IMR-90 (cell line): Measurements from ENCODE around the gene CTAG1B. TPM values are rescaled to one million over a fixed set of nuclear protein-coding genes. Genes with fewer than 3 reads are reported as not detected.

Experiments used
- ATAC-seq: fragments of 200-7000 bp; cut with Tn5 transposase; 2 replicates; pipeline ENCODE4 v1.9.1; 2020; ENCODE audit warnings: low read depth, mild to moderate bottlenecking, moderate library complexity
- BruUV-seq: library from RNA; stranded (reverse); fragments of 400-500 nt; replicated peaks from 2 replicates; lab custom pipeline; 2021; lab: Mats Ljungman, UMichigan
- CTCF ChIA-PET: fragments of 300-600 bp; formaldehyde crosslinking; extraction: SDS; loops from one replicate; lab custom pipeline; 2021; ENCODE audit warnings: antibody characterized with exemption; lab: Yijun Ruan, JAX
- POLR2A ChIA-PET: fragments of 300-600 bp; sonication (Branson Sonifier 250); formaldehyde crosslinking; loops from one replicate; lab custom pipeline; 2022; ENCODE audit warnings: antibody characterized with exemption; ENCODE audit not compliant: unreplicated experiment; lab: Charles Lee
- DNase-seq: peaks from one replicate; pipeline ENCODE4 v3.0.0; 2013
- H2AFZ ChIP-seq: replicated peaks from 2 replicates; pipeline ENCODE3; 2013; ENCODE audit warnings: low read length, mild to moderate bottlenecking; ENCODE audit not compliant: poor library complexity
- H2AK5ac ChIP-seq: 2 replicates; pipeline ENCODE4 v1.6.1; 2013; ENCODE audit warnings: low read depth, low read length, inconsistent platforms
- H2AK9ac ChIP-seq: replicated peaks from 2 replicates; pipeline ENCODE3; 2013; ENCODE audit warnings: mild to moderate bottlenecking, low read depth, low read length, moderate library complexity; ENCODE audit not compliant: poor library complexity
- H2BK120ac ChIP-seq: 2 replicates; pipeline ENCODE4 v1.6.1; 2013; ENCODE audit warnings: low read depth, low read length, inconsistent platforms
- H2BK15ac ChIP-seq: 3 replicates; pipeline ENCODE4 v1.6.1; 2013; ENCODE audit warnings: low read depth, low read length, inconsistent platforms
- H2BK20ac ChIP-seq: 2 replicates; pipeline ENCODE4 v1.6.1; 2013; ENCODE audit warnings: low read depth, mild to moderate bottlenecking, inconsistent platforms, low read length, moderate library complexity
- H2BK5ac ChIP-seq: 2 replicates; pipeline ENCODE4 v1.6.1; 2013; ENCODE audit warnings: mild to moderate bottlenecking, low read depth, low read length, inconsistent platforms; ENCODE audit not compliant: poor library complexity, severe bottlenecking
- H3K14ac ChIP-seq: replicated peaks from 2 replicates; pipeline ENCODE4 v1.6.1; 2013; ENCODE audit warnings: low read depth, low read length, inconsistent platforms
- H3K18ac ChIP-seq: 2 replicates; pipeline ENCODE4 v1.6.1; 2013; ENCODE audit warnings: low read depth, low read length, control low read depth
- H3K23ac ChIP-seq: 2 replicates; pipeline ENCODE4 v1.6.1; 2013; ENCODE audit warnings: low read depth, low read length, inconsistent platforms
- H3K27ac ChIP-seq: 2 replicates; pipeline ENCODE4 v1.5.1; 2013; ENCODE audit warnings: mild to moderate bottlenecking, control low read depth, low read length; ENCODE audit not compliant: insufficient read depth
- H3K27me3 ChIP-seq: 2 replicates; pipeline ENCODE4 v1.6.1; 2013; ENCODE audit warnings: low read length; ENCODE audit not compliant: control insufficient read depth, insufficient read depth
- H3K36me3 ChIP-seq: 2 replicates; pipeline ENCODE4 v1.6.1; 2013; ENCODE audit warnings: low read length, mixed read lengths; ENCODE audit not compliant: control insufficient read depth, insufficient read depth
- H3K4ac ChIP-seq: 2 replicates; pipeline ENCODE4 v1.6.1; 2013; ENCODE audit warnings: low read depth, low read length, inconsistent platforms
- H3K4me1 ChIP-seq: 2 replicates; pipeline ENCODE4 v1.6.1; 2013; ENCODE audit warnings: low read length, mixed read lengths; ENCODE audit not compliant: control insufficient read depth, insufficient read depth
- H3K4me2 ChIP-seq: 2 replicates; pipeline ENCODE4 v1.6.1; 2013; ENCODE audit warnings: low read depth, mild to moderate bottlenecking, control low read depth, low read length, moderate library complexity
- H3K4me3 ChIP-seq: 2 replicates; pipeline ENCODE4 v1.5.1; 2013; ENCODE audit warnings: low read depth, mild to moderate bottlenecking, control low read depth, low read length, moderate library complexity; ENCODE audit not compliant: insufficient read depth
- H3K56ac ChIP-seq: 2 replicates; pipeline ENCODE4 v1.6.1; 2013; ENCODE audit warnings: low read length, inconsistent platforms; ENCODE audit not compliant: insufficient read depth; ENCODE audit errors: extremely low read depth
- H3K79me1 ChIP-seq, 2 experiments: 2 replicates each; pipeline ENCODE4 v1.6.1; 2013; ENCODE audit warnings: low read length in 2 of 2, inconsistent platforms in 1 of 2, low read depth in 1 of 2
- H3K9ac ChIP-seq: 2 replicates; pipeline ENCODE4 v1.6.1; 2013; ENCODE audit warnings: low read depth, low read length, control low read depth
- H3K9me1 ChIP-seq: 2 replicates; pipeline ENCODE4 v1.6.1; 2013; ENCODE audit warnings: low read length, inconsistent platforms; ENCODE audit not compliant: insufficient read depth
- H3K9me3 ChIP-seq: 2 replicates; pipeline ENCODE4 v1.6.1; 2013; ENCODE audit warnings: low read length; ENCODE audit not compliant: control insufficient read depth, insufficient read depth
- H4K20me1 ChIP-seq: 2 replicates; pipeline ENCODE4 v1.6.1; 2013; ENCODE audit warnings: low read length, inconsistent platforms; ENCODE audit not compliant: insufficient read depth
- H4K5ac ChIP-seq: 2 replicates; pipeline ENCODE4 v1.6.1; 2013; ENCODE audit warnings: mild to moderate bottlenecking, low read depth, low read length, control low read depth
- H4K8ac ChIP-seq, 2 experiments: 2 replicates each; pipeline ENCODE4 v1.6.1; 2013; ENCODE audit warnings: low read depth in 2 of 2, low read length in 2 of 2, control low read depth in 1 of 2, inconsistent platforms in 1 of 2
- H4K91ac ChIP-seq: 2 replicates; pipeline ENCODE4 v1.6.1; 2013; ENCODE audit warnings: low read depth, low read length, inconsistent platforms; ENCODE audit not compliant: insufficient read depth
- BHLHE40 ChIP-seq: fragments of 150-350 bp; IDR thresholded peaks from 2 replicates; pipeline ENCODE4 v1.6.1; 2016; ENCODE audit warnings: mild to moderate bottlenecking, low read depth, low read length
- CEBPB ChIP-seq: IDR thresholded peaks from 2 replicates; pipeline ENCODE4 v1.6.1; 2012; ENCODE audit warnings: low read depth, low read length, improper control_type of control experiment
- CHD1 ChIP-seq: IDR thresholded peaks from 2 replicates; pipeline ENCODE4 v1.6.1; 2012; ENCODE audit warnings: low read depth, low read length, improper control_type of control experiment
- CTCF ChIP-seq: conservative IDR thresholded peaks from 2 replicates; pipeline ENCODE4 v1.5.1; 2012; ENCODE audit warnings: mild to moderate bottlenecking, low read depth, low read length, improper control_type of control experiment
- ELK1 ChIP-seq: fragments of 150-350 bp; IDR thresholded peaks from 2 replicates; pipeline ENCODE4 v1.6.1; 2016; ENCODE audit warnings: low read depth, mild to moderate bottlenecking, low read length, moderate library complexity, borderline replicate concordance
- FOS ChIP-seq: fragments of 150-350 bp; IDR thresholded peaks from 2 replicates; pipeline ENCODE4 v1.6.1; 2016; ENCODE audit warnings: low read depth, low read length
- MAFK ChIP-seq: IDR thresholded peaks from 2 replicates; pipeline ENCODE4 v1.6.1; 2012; ENCODE audit warnings: low read depth, low read length, improper control_type of control experiment
- MAZ ChIP-seq: IDR thresholded peaks from 2 replicates; pipeline ENCODE4 v1.6.1; 2012; ENCODE audit warnings: low read depth, mild to moderate bottlenecking, low read length, improper control_type of control experiment, moderate library complexity, borderline replicate concordance
- MXI1 ChIP-seq: IDR thresholded peaks from 2 replicates; pipeline ENCODE4 v1.6.1; 2012; ENCODE audit warnings: low read depth, mild to moderate bottlenecking, low read length, moderate library complexity, borderline replicate concordance
- NFE2L2 ChIP-seq: fragments of 150-350 bp; IDR thresholded peaks from 2 replicates; pipeline ENCODE4 v1.6.1; 2016; ENCODE audit warnings: low read depth, mild to moderate bottlenecking, low read length
- POLR2A ChIP-seq: IDR thresholded peaks from 2 replicates; pipeline ENCODE4 v1.6.1; 2012; ENCODE audit warnings: mild to moderate bottlenecking, low read depth, low read length
- RAD21 ChIP-seq: IDR thresholded peaks from 2 replicates; pipeline ENCODE4 v1.6.1; 2012; ENCODE audit warnings: low read length, improper control_type of control experiment
- RCOR1 ChIP-seq: IDR thresholded peaks from 2 replicates; pipeline ENCODE4 v1.6.1; 2012; ENCODE audit warnings: mild to moderate bottlenecking, low read length, improper control_type of control experiment; ENCODE audit not compliant: insufficient replicate concordance
- RFX5 ChIP-seq: IDR thresholded peaks from 2 replicates; pipeline ENCODE4 v1.8.0; 2012; ENCODE audit warnings: low read depth, mild to moderate bottlenecking, low read length, moderate library complexity
- SMC3 ChIP-seq: fragments of 150-350 bp; IDR thresholded peaks from 2 replicates; pipeline ENCODE4 v1.6.1; 2016; ENCODE audit warnings: low read depth, mild to moderate bottlenecking, antibody characterized with exemption, low read length, moderate library complexity
- USF2 ChIP-seq: fragments of 150-350 bp; IDR thresholded peaks from 2 replicates; pipeline ENCODE4 v1.6.1; 2017; ENCODE audit warnings: mild to moderate bottlenecking, antibody characterized with exemption, low read length, low read depth
- WGBS, 2 experiments: methylation state at CpG; one replicate each; pipeline versions ENCODE4 v1.1.5 to v1.1.7; 2013; ENCODE audit warnings: missing lambda C conversion rate in 2 of 2; ENCODE audit not compliant: insufficient read length in 1 of 2; ENCODE audit errors: extremely low coverage in 2 of 2; 5-methylcytosine and 5-hydroxymethylcytosine counted together
- dilution Hi-C: fragments of 300-500 bp; cut with HindIII; formaldehyde crosslinking; loops from one replicate; pipeline ENCODE4 v1.14.3; 2018; ENCODE audit warnings: low sequenced_read_pairs; ENCODE audit not compliant: unreplicated experiment
- in situ Hi-C: fragments of 300-500 bp; cut with MboI; formaldehyde crosslinking; loops from 3 replicates; pipeline ENCODE4 v1.14.3; 2019; ENCODE audit warnings: low sequenced_read_pairs, inconsistent platforms, mixed read lengths
- intact Hi-C: fragments of 100-400 bp; cut with micrococcal nuclease; formaldehyde crosslinking; loops from 2 replicates; pipeline ENCODE4 v1.10.0; 2022
- polyA plus RNA-seq, 3 experiments: library from polyadenylated mRNA; depleted of rRNA; stranded (reverse); fragments of >200 nt; gene quantifications; 2 replicates each; pipeline ENCODE4 v1.2.3, GENCODE V29; 2012; ENCODE audit warnings: low replicate concordance in 1 of 3
- total RNA-seq: library from RNA; depleted of rRNA; stranded (reverse); fragments of >200 nt; gene quantifications from 2 replicates; pipeline ENCODE4 v1.2.3, GENCODE V29; 2012

The CTAG1B gene
- total and polyA plus RNA-seq, 2 of the 4 experiments (the other 2 are of a cell fraction) = not detected

DNA sequence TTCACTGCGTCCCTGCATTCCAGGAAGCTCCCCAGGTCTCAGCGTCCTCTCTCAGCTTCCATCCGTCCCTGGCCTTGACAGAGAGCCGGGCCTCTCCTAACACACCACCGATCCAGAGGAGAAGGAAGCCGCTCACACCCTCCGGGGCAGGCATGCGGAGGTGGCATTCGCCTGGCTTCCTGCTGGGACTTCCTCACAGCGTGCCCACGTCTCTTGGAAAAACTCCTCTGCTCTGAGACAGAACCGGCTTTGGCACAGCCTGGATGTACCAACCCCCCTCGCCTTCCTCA lies 31.1 kb upstream of the CTAG1B start:
- Histone ChIP-seq H2BK5ac (no peak overlapping the region), H4K5ac (no peak overlapping the region), H2AK5ac (no peak overlapping the region), H3K9ac (no peak overlapping the region), H3K27ac (no peak overlapping the region), H3K14ac (no peak overlapping the region), H3K36me3 (no peaks in the 10 kb centered on the region), H2BK120ac (no peak overlapping the region), H3K56ac (no peak overlapping the region), H3K4me2 (no peak overlapping the region), H2BK20ac (no peak overlapping the region), H2AFZ (no peak overlapping the region), H3K9me1 (no peaks in the 10 kb centered on the region), H3K79me1 (no peaks in the 10 kb centered on the region), H3K9me3 (no peaks in the 10 kb centered on the region; the same call in 1 of the 2 replicates), H4K91ac (no peak overlapping the region), H3K4me3 (no peak overlapping the region), H4K8ac (no peak overlapping the region), H3K4me1 (no peaks in the 10 kb centered on the region), H4K20me1 (no peaks in the 10 kb centered on the region), H3K18ac (no peak overlapping the region), H2BK15ac (no peak overlapping the region), H3K27me3 (no peaks in the 10 kb centered on the region), H3K23ac (no peak overlapping the region), H2AK9ac (no peak overlapping the region), H3K4ac (no peak overlapping the region)
- DNase-seq (no peak), ATAC-seq (no peak)
- in situ Hi-C loops = no loop called here
- TF ChIP-seq CHD1 (no peak), BHLHE40 (no peak), RFX5 (no peak), CTCF (no peak), USF2 (no peak), POLR2A (no peak), RCOR1 (no peak), NFE2L2 (no peak), MAZ (no peak), RAD21 (no peak), SMC3 (no peak), MAFK (no peak), CEBPB (no peak), ELK1 (no peak), MXI1 (no peak), FOS (no peak)
- dilution Hi-C loops = no loop called here
- CTCF ChIA-PET = no interaction called here
- POLR2A ChIA-PET = no interaction called here
- no CpG with 5 or more reads among the region's 13 CpGs for WGBS, 2 experiments
- BruUV-seq = no TSS peak
- intact Hi-C loops = no loop called here
